SW480 (cell line): ENCODE measurements around the gene DHX30.
"Not testable (repeated sequence)": the region's sequence is repeated elsewhere in the genome, so short reads cannot be mapped to it uniquely, and the experiment has no call there.

Source experiments
- DNase-seq: peaks from one replicate; pipeline ENCODE4 v3.0.0-alpha.2; 2016; ENCODE audit warnings: low spot score

DHX30 gene

GRCh38 chr3:47803480-47804025, 615 bp downstream of the DHX30 start:
- no peak for DNase-seq

DNA sequence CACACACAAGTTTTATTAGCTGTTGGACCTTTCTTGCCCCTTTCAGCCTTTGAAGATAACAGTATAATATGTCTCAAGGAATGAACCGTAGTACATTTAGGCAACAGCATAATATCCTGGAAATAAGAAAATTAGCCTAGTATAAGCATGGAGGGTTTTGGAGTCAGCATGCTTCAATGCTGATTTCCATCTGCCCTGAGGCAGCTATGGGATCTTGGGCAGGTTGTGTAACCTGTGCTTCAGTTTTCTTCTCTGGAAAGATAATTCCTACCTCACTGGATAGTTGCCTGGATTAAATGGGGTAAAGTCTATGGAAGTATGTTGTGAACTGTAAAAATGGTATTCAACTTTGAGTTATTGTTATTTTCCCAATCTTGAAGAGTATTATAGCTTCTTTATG, 1.6 kb downstream of the DHX30 start:
- DNase-seq, result no peak

DNA sequence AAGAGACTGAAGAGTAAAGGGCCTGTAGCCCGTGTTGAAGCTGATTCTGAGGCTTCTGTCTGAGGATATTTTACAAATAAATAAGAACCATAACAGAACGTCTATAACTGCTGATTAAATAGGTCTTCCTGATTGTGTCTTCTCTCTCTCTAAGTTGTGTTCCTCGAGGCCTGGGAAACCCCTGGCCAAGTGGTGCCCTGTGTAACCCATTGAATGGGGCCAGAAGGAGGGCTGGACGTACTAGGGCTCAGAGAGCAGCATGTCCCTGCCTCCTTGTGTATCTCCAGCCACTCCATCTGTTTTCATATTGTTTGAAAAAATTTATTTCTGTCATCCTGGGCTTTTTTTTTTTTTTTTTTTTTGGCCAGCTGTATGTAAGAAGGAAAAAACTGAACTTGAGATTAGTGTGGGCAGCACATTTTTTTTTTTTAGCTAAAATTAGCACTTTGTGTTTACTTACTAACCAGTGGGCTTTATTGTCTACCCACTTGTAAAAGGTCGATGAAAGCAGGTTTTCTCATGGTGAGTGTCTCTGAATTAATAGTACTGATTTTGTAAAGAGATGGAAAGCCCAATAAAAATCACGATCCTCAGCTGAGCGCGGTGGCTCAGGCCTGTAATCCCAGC, 10.7 kb downstream of the DHX30 start:
- no peak for DNase-seq

DNA sequence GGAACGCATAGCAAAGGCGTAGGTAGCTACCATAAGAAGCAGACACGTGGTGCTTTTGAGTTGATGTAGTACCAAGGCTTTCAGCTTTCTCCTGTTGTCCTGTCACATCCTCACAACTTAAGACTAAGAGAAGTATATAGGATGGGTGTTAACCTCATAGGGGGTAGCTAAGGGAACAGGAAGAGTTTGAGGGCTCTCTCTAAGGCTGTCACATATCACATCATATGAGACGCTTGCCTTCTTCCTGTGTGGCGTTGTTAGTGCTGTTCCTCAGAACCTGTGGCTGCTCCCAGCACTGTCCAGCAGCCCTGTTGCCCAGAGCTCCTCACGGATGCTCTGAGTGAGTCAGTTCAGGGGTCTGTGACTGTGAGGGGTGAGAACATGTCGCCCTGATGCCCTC, 14.7 kb downstream of the DHX30 start:
- no peak for DNase-seq

DNA sequence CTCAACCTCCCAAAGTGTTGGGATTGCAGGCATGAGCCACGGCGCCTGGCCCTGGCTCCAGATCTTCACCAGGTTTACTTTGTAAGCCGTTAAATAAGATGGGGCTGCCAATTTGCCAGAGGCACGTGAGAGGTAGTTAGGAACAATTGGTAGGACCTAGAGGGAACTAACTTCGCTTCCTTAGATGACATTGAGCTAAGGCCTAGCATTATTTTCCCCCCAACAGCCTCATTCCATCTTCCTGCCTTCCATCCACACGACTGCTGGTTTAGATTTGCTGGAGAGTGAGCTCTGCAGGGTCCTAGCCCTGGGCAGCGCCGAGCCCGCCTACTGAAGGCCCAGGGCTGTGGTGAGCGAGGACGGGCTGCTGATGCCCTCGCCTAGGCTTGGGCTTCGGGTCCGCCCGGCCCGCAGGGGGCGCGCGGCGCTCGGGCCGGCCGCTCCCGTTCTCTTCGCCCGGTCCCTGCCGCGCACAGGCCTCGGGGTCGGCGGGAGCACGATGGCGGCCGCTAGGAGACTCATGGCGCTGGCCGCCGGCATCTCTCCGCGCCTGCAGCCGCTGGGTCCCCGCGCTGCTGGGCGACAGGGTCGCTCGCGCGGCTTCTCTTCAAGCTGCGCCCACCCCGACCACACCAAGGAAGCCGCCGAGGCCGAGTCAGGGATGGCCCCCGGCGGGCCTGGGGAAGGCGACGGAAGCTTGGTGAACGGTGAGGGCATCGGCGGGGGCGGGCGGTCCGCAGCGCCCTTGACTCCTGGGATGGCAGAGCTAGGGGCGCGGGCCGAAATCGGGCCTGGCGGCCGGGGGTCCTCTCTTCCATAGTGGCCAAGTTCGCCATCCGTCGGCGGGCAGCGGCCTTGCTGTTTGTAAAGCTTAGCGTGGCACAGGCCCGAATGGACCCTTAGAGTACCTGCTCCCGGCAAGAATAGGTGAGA, 21.9 kb downstream of the DHX30 start:
- DNase-seq, result peak; percentile 83

DNA sequence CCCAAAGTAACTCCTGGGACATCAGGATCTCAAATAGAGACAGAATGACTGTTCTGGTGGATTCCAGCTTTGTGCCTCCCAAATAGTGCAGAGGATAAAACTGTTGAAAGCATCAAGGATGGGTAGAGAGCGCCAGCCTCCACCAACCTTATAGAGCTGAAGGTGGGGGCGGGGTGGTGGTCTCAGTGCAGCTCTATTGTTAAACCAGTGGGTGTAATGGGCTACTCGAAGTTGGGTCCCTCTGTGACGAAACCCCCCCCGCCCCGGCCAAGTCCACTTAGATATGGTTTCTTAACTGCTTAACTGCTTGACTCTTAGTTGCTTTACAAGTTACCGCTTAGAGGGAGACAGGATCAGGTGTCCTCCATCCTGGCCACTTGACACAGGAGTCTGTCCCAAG, 22.7 kb downstream of the DHX30 start:
- DNase-seq, result no peak

DNA sequence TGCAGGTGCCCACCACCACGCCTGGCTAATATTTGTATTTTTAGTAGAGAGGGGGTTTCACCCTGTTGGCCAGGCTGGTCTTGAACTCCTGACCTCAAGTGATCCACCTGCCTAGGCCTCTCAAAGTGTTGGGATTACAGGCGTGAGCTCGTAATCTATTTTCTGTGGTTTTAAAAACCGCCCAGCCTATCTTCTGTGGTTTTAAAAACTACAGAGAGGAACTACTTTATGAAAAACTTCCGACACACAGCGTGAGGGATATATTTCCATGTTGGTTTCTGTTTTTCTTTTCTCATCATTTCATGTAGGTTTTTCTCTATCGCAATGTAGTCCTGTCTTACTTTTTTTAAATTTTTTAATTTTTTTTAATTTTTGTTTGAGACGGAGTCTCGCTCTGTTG, 26.5 kb downstream of the DHX30 start:
- DNase-seq, result not testable (repeated sequence)

DNA sequence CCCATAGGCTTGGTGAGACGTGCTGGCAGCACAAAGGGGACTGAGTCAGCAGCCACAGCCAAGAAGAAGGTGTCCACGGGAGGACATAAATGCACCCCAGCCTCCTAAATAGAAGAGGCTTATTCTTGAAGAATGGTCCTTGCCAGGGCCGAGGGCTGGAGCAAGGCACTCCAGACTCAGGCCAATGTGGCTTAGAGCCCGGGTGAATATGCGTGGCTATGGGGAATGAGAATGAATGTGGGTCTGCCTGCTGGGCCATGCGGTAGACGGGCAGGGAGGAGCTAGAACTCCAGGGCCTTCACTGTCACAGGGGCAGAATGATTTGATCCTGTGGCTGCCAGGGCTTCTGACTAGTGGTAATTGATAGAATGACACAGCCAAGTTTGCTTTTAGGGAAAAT, 34.0 kb downstream of the DHX30 start:
- DNase-seq, result no peak

DNA sequence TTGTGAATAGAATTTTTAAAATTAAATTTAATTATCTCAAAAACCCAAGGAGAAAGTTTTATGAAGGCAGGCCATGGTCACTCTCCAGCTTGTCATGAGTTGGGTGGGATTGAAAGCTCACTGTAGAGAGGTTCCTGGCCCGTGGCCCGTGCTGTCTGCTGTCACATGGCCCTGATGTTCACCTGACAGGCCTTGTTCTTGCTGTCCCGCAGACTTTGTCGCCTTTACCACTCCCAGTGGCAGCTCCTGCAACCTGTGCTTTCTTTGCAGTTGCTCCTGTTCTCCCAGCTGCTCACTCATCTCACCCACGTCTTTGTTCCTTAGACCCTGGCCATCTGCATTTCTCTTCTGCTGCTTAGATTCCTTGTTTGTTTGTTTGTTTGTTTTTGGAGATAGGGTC, 35.6 kb downstream of the DHX30 start:
- no peak for DNase-seq

GRCh38 chr3:47841786-47842349, 38.9 kb downstream of the DHX30 start:
- no peak for DNase-seq

DNA sequence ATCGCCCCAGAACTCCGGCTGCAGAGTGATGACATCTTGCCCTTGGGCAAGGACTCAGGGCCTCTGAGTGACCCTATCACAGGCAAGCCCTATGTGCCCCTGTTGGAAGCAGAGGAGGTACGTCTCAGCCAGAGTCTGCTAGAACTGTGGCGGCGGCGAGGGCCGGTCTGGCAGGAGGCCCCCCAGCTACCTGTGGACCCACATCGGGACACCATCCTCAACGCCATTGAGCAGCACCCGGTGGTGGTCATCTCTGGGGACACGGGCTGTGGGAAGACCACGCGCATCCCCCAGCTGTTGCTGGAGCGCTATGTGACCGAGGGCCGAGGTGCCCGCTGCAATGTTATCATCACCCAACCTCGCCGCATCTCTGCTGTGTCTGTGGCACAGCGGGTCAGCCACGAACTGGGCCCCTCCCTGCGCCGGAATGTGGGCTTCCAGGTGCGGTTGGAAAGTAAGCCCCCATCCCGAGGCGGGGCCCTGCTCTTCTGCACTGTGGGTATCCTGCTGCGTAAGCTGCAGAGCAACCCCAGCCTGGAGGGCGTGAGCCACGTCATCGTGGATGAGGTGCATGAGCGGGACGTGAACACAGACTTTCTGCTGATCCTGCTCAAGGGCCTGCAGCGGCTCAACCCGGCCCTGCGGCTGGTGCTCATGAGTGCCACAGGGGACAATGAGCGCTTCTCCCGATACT, 43.4 kb downstream of the DHX30 start:
- DNase-seq, result no peak

DNA sequence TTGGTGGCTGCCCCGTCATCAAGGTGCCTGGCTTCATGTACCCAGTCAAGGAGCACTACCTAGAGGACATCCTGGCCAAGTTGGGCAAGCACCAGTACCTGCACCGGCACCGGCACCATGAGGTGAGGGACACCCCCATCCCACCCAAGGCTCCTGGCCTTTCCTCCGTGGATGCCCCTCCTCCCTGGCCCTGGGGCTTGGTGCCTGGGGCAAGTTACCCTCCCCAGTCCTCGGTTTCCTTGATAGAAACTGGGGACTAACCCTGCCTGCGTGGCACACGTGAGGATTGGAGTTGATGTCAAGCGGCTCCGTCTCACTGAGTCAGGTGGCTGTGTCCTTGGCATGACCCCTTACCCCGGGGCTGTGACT, 43.9 kb downstream of the DHX30 start:
- no peak for DNase-seq

DNA sequence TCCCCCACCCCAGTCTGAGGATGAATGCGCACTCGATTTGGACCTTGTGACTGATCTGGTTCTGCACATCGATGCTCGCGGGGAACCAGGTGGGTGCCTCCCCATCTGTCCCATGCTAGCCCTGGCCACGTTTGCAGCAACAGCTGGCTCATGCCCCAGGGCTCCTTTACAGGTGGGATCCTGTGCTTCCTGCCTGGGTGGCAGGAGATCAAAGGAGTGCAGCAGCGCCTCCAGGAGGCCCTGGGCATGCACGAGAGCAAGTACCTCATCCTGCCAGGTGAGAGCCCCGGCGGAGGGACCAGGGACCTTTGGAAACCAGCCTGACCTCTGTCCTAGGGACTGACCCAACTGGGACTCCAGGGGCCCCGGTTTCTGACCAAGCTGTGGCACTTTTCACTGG, 44.3 kb downstream of the DHX30 start:
- no peak for DNase-seq

- no peak for DNase-seq
Observed at GRCh38 chr3:47847801-47848518, 45.0 kb downstream of the DHX30 start.

DNA sequence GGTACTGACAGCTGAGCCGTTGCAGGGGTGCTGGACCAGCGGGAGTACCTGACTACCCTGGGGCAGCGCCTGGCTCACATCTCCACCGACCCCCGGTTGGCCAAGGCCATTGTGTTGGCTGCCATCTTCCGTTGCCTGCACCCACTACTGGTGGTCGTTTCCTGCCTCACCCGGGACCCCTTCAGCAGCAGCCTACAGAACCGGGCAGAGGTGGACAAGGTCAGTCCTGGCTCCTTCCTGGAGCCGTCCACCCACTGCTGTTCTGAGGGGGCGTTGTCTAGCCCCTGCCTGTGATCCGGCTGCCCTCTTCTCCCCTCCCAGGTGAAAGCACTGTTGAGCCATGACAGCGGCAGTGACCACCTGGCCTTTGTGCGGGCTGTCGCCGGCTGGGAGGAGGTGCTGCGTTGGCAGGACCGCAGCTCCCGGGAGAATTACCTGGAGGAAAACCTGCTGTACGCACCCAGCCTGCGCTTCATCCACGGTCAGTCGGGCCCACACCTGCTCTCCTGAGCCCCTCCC, 45.7 kb downstream of the DHX30 start:
- no peak for DNase-seq

DNA sequence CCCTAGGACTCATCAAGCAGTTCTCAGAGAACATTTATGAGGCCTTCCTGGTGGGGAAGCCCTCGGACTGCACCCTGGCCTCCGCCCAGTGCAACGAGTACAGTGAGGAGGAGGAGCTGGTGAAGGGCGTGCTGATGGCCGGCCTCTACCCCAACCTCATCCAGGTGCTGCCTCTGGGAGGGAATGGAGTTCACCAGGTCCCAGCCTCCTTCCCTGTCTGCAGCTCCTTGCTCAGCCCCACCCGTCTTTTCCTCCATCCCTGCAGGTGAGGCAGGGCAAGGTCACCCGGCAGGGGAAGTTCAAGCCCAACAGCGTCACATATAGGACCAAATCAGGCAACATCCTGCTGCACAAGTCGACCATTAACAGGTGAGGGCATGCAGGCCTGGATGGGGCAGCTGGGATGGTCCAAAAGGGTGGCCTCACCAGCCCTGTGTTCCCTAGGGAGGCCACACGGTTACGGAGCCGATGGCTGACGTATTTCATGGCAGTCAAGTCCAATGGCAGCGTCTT, 46.3 kb downstream of the DHX30 start:
- DNase-seq, result no peak

- peak; percentile 40 for DNase-seq
Observed at GRCh38 chr3:47849699-47850563, 47.0 kb downstream of the DHX30 start.

DNA sequence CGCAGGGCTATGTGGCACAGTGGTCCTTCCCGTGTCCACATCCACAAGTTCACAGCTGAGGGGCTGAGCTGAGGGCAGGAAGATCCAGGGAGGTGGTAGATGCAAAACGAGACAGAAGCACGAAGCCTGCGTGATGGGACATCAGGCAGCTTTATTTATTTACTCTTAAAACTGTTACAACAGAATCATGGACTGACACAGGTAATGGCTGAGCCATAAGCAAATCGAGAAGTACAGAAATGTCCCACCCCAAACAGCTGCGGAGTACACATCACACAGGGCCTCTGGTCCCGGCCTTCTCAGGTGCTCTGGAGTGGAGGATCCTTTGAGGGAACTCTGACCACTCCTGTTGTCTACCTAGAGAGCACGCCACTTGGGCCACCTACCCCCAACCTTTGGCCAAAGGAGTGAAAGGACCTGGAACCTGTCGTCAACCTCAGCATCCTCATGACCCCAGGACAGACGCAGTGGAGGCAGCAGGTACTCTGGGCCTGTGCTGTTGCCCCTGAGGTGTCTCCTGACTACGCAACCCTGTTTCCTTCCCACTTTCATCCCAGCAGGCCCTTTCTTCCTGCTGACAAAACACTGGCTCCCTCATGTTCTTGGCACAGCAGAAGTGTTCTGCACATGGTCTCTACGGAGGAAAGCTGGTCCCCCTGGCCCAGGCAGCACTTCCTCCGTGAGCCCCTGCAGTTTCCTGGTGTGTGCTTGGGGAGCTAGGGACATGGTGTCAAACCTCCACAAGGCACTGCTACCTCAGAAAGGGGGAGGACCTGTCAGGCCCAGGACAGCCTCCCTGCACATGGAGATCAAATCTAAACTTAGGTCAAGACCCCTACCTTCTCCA, 47.8 kb downstream of the DHX30 start:
- no peak for DNase-seq

- DNase-seq, result no peak
Observed at GRCh38 chr3:47851888-47852603, 49.1 kb downstream of the DHX30 start.
